ENCODE measurements around the gene CDC42EP4.

DNA sequence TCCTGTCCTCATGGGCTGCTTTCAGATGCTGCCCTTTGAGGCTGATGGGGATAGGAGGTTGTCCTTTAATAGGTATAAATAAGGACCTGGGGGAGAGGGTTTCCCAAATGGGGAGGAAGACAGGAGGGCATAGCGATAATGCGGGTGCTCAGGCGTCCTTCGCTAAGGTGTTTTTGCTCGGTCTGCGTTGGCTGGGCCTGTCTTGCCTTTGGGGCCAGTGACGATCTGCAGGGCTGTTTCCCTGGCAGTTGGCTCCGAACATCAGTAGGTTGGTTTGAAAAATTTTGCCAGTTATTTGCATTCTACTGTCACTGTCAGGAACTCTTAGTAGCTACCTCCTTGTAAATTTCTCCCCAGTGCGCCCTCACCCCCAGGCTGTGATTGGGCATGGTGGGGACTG is 37.8 kb upstream of the CDC42EP4 start:
- TF ChIP-seq, protein P1, sequence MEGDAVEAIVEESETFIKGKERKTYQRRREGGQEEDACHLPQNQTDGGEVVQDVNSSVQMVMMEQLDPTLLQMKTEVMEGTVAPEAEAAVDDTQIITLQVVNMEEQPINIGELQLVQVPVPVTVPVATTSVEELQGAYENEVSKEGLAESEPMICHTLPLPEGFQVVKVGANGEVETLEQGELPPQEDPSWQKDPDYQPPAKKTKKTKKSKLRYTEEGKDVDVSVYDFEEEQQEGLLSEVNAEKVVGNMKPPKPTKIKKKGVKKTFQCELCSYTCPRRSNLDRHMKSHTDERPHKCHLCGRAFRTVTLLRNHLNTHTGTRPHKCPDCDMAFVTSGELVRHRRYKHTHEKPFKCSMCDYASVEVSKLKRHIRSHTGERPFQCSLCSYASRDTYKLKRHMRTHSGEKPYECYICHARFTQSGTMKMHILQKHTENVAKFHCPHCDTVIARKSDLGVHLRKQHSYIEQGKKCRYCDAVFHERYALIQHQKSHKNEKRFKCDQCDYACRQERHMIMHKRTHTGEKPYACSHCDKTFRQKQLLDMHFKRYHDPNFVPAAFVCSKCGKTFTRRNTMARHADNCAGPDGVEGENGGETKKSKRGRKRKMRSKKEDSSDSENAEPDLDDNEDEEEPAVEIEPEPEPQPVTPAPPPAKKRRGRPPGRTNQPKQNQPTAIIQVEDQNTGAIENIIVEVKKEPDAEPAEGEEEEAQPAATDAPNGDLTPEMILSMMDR (conservative IDR thresholded peaks at IDR 0.05), result no peak
- no peak for TF ChIP-seq ZFX (IDR thresholded peaks at IDR 0.05)
